ENCODE results near the gene ZRANB2. TPM values are rescaled to one million over a fixed set of nuclear protein-coding genes. Genes with fewer than 3 reads are reported as not detected.

ZRANB2 gene
- total and polyA plus RNA-seq, 10 of the 15 experiments (the other 5 are each of a cell fraction or from before 2014, with no cell fraction given) = 68.4 to 189 (median 138) TPM

DNA sequence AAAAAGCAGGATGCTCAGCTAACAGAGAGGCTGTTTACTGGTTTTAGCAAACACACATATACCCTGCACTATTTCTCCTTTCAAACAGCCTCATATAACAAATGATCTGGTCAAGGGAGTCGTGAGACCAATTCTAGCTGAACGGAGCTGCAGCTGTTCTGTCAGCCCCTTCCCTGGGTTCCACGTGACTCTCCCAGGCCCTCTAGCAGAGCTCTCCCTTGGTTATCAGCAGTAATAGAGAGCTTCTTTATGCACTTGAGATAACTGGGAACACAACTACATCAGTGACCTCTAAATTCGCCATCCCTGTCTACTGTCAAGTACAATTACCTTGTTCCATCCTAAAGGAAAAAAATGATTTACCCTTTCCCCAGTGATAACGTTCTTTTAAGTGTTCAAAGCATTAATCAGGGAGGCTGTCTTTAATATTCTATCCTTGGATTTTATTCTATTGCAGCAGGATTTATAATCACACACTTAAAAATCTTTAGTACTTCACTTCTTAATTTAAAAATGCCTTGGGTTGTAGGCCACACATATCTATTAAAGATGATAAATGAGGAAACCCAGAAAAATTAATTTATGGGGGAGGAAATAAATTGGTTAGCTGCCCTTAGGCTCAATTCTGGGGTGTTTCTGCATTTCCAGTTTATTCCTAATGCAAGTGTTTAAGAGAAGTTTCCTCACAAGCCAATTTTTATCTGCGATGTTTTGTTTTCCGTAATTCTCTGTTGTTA, 61.4 kb downstream of the ZRANB2 start:
- ChIA-PET RAD21 (ENCODE audit: unreplicated experiment) (no interaction called here), SMC1A (ENCODE audit: uncharacterized antibody, unreplicated experiment) (no interaction called here), CTCF (interaction anchor here (1.0 to 1.1 kb wide), 2 partner anchors 14 to 411 kb away, joined by 3 read pairs; no protein-coding TSS in a partner anchor), POLR2A (no interaction called here)
- no peak overlapping the region for H3K4me2 ChIP-seq (ENCODE audit: control insufficient read depth, insufficient read depth)
- H3K4me3 ChIP-seq = no peak overlapping the region
- H3K36me3 ChIP-seq (ENCODE audit: control insufficient read depth in 2 of 2, insufficient read depth in 2 of 2, low read length in 1 of 2) = no peaks in the 10 kb centered on the region
- no peaks in the 10 kb centered on the region for H3K4me1 ChIP-seq (ENCODE audit: control insufficient read depth, insufficient read depth, low read length)
- intact Hi-C loops (cut with micrococcal nuclease; ENCODE audit: unreplicated experiment) = no loop called here
- no peak overlapping the region for H3K27ac ChIP-seq (ENCODE audit: control insufficient read depth, insufficient read depth)
- no peak overlapping the region for H3K9ac ChIP-seq (ENCODE audit: control insufficient read depth, insufficient read depth, low read length)
- no peaks in the 10 kb centered on the region for H3K79me2 ChIP-seq (ENCODE audit: control insufficient read depth, insufficient read depth, low read length)
- FAIRE-seq (no peak), ATAC-seq (no peak), DNase-seq (ENCODE audit: low read depth, low spot score) (no peak)
- no peaks in the 10 kb centered on the region for H3K9me3 ChIP-seq (replicated peaks; ENCODE audit: control insufficient read depth, insufficient read depth, low read length)
- WGBS (ENCODE audit: insufficient coverage, insufficient replicate concordance, low lambda C conversion rate, missing lambda C conversion rate) = 33% methylated on average over 7 of the region's 7 CpGs
- no peaks in the 10 kb centered on the region for H3K27me3 ChIP-seq (replicated peaks in 1 of 2; ENCODE audit: control insufficient read depth in 2 of 2, insufficient read depth in 2 of 2, low read length in 1 of 2)
- in situ Hi-C loops (cut with MboI) = no loop called here
- BruUV-seq (replicated peaks) = no TSS peak
- TF ChIP-seq RELB (IDR thresholded peaks at IDR 0.05; ENCODE audit: low read depth) (no peak), JUNB (IDR thresholded peaks at IDR 0.05) (no peak), SMAD1 (IDR thresholded peaks at IDR 0.05; ENCODE audit: low read depth, partially characterized antibody) (no peak), HDGF (IDR thresholded peaks at IDR 0.05) (no peak), MYC (IDR thresholded peaks at IDR 0.05; ENCODE audit: insufficient read depth, insufficient read length, insufficient replicate concordance, low read length, severe bottlenecking) (no peak), JUND (IDR thresholded peaks at IDR 0.05; ENCODE audit: low read depth, low read length) (no peak), POLR2AphosphoS5 (IDR thresholded peaks at IDR 0.05; ENCODE audit: low read length) (no peak), BRCA1 (IDR thresholded peaks at IDR 0.05; ENCODE audit: low read depth, low read length) (no peak), KDM1A (IDR thresholded peaks at IDR 0.05; ENCODE audit: borderline replicate concordance) (no peak), NFIC (IDR thresholded peaks at IDR 0.05; ENCODE audit: low read depth, low read length) (no peak), ZNF24 (IDR thresholded peaks at IDR 0.05) (no peak), KAT2A (conservative IDR thresholded peaks at IDR 0.05; ENCODE audit: control insufficient read depth, low read depth, low read length) (no peak), SMARCA5 (IDR thresholded peaks at IDR 0.05) (no peak), SMAD5 (IDR thresholded peaks at IDR 0.05; ENCODE audit: low read depth) (no peak), NR2C2 (IDR thresholded peaks at IDR 0.05; ENCODE audit: borderline replicate concordance, control insufficient read depth, insufficient read length, low read depth) (no peak)
- TF ChIP-seq, protein P1, sequence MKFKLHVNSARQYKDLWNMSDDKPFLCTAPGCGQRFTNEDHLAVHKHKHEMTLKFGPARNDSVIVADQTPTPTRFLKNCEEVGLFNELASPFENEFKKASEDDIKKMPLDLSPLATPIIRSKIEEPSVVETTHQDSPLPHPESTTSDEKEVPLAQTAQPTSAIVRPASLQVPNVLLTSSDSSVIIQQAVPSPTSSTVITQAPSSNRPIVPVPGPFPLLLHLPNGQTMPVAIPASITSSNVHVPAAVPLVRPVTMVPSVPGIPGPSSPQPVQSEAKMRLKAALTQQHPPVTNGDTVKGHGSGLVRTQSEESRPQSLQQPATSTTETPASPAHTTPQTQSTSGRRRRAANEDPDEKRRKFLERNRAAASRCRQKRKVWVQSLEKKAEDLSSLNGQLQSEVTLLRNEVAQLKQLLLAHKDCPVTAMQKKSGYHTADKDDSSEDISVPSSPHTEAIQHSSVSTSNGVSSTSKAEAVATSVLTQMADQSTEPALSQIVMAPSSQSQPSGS (IDR thresholded peaks at IDR 0.05; ENCODE audit: low read length) = no peak
- H4K20me1 ChIP-seq (ENCODE audit: control insufficient read depth, insufficient read depth) = no peaks in the 10 kb centered on the region
- no peak overlapping the region for H2AFZ ChIP-seq (ENCODE audit: control insufficient read depth, low read depth, low read length)

Data from GM12878 (cell line).